ENCODE data around the gene MDFI. TPM values are rescaled to one million over a fixed set of nuclear protein-coding genes. Genes with fewer than 3 reads are reported as not detected.

The MDFI gene
- polyA plus RNA-seq, 1 of the 3 experiments (the other 2 are of a cell fraction) = 7.0 TPM

- no peaks in the 10 kb centered on the region for H3K79me2 ChIP-seq (ENCODE audit: insufficient read depth)
- no peak for DNase-seq
- H3K9me3 ChIP-seq = no peaks in the 10 kb centered on the region
- H4K20me1 ChIP-seq (ENCODE audit: insufficient read depth) = no peaks in the 10 kb centered on the region
- no peak overlapping the region for H3K4me2 ChIP-seq
- POLR2A ChIA-PET = no interaction called here
- H3K4me3 ChIP-seq (ENCODE audit: low read depth in 2 of 2, low read length in 1 of 2) = no peak overlapping the region
- H3K27me3 ChIP-seq (ENCODE audit: insufficient read depth) = no peaks in the 10 kb centered on the region
- TF ChIP-seq REST (IDR thresholded peaks at IDR 0.05; ENCODE audit: low read depth, low read length) (no peak), NFIC (IDR thresholded peaks at IDR 0.05; ENCODE audit: borderline replicate concordance) (no peak), MEF2A (IDR thresholded peaks at IDR 0.05; ENCODE audit: borderline replicate concordance, low read depth) (no peak), GATA2 (CRISPR knock-in tag; IDR thresholded peaks at IDR 0.05) (no peak), IRF3 (IDR thresholded peaks at IDR 0.05; ENCODE audit: low read depth, low read length) (no peak), RFX5 (IDR thresholded peaks at IDR 0.05; ENCODE audit: low read length) (no peak), JUND (IDR thresholded peaks at IDR 0.05) (no peak), RCOR1 (IDR thresholded peaks at IDR 0.05; ENCODE audit: low read length) (no peak), TEAD4 (IDR thresholded peaks at IDR 0.05; ENCODE audit: borderline replicate concordance, insufficient read depth) (no peak), MXI1 (IDR thresholded peaks at IDR 0.05; ENCODE audit: low read depth, low read length) (no peak), FOSL2 (IDR thresholded peaks at IDR 0.05; ENCODE audit: borderline replicate concordance, low read depth) (no peak), EP300 (IDR thresholded peaks at IDR 0.05; ENCODE audit: borderline replicate concordance in 1 of 2, low read depth in 1 of 2, low read length in 1 of 2) (no peak), SMC3 (IDR thresholded peaks at IDR 0.05; ENCODE audit: low read depth, low read length) (no peak), RAD21 (IDR thresholded peaks at IDR 0.05; ENCODE audit: low read length) (no peak), USF1 (IDR thresholded peaks at IDR 0.05; ENCODE audit: borderline replicate concordance, low read depth) (no peak), SIN3A (IDR thresholded peaks at IDR 0.05; ENCODE audit: borderline replicate concordance, low read depth, low read length) (no peak), POLR2AphosphoS5 (IDR thresholded peaks at IDR 0.05; ENCODE audit: low read depth, low read length) (no peak)
- peaks cover 0 to 3% of the 10 kb centered on the region in 2 experiments; a peak in 2 of 4 replicates for H3K4me1 ChIP-seq (ENCODE audit: control insufficient read depth in 1 of 2, insufficient read depth in 2 of 2, low read depth in 1 of 2, low read length in 1 of 2)
- no peaks in the 10 kb centered on the region for H3K36me3 ChIP-seq (replicated peaks in 1 of 2; ENCODE audit: control insufficient read depth in 1 of 2, insufficient read depth in 2 of 2, low read length in 1 of 2)
- H3K27ac ChIP-seq (ENCODE audit: low read depth in 2 of 2, low read length in 1 of 2) = no peak overlapping the region
- no peak overlapping the region for H2AFZ ChIP-seq (ENCODE audit: low read depth)
- WGBS (ENCODE audit: low lambda C conversion rate) = 11% methylated on average over 2 of the region's 2 CpGs
- H3K9ac ChIP-seq = no peak overlapping the region
- no peaks in the 10 kb centered on the region for H3K9me2 ChIP-seq
- CTCF ChIA-PET = no interaction called here
- no peaks in the 10 kb centered on the region for H3F3A ChIP-seq (replicated peaks; ENCODE audit: insufficient read depth)
Measured at GRCh38 chr6:41621802-41622201, 16.5 kb upstream of the MDFI start.

Measured in SK-N-SH (cell line).